B cell (primary cell): ENCODE measurements around the gene APIP.

ENCODE experiments used
- EZH2 ChIP-seq: IDR thresholded peaks from 2 replicates; pipeline ENCODE4 v1.6.1; 2012; ENCODE audit warnings: borderline replicate concordance, low read depth, mild to moderate bottlenecking, moderate library complexity, low read length; ENCODE audit not compliant: insufficient read depth, poor library complexity, severe bottlenecking
- TF ChIP-seq, protein P1 (sequence below): fragments of 200-600 bp; IDR thresholded peaks from one replicate; pipeline ENCODE4 v1.8.0; 2022; ENCODE audit warnings: antibody characterized with exemption, mild to moderate bottlenecking

DNA sequence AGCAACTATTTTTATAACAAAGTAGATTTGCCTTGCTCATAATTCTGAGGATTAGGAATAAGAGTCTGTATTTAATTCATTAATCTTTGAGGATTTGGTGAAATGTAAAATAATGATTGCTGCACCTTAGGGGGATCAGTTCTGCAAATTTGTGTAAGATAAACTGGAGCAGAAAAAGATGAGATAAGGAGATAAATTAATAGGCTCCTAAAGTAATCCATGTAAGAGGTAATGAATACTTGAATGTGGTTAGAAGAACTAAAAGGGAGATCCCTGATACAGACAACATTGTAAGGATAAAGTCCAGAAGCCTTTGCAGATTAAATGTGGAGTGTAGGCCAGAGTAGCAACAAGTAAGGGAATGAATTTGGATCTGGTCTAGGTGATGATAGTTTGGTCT, 45.9 kb upstream of the APIP start:
- TF ChIP-seq, protein P1, sequence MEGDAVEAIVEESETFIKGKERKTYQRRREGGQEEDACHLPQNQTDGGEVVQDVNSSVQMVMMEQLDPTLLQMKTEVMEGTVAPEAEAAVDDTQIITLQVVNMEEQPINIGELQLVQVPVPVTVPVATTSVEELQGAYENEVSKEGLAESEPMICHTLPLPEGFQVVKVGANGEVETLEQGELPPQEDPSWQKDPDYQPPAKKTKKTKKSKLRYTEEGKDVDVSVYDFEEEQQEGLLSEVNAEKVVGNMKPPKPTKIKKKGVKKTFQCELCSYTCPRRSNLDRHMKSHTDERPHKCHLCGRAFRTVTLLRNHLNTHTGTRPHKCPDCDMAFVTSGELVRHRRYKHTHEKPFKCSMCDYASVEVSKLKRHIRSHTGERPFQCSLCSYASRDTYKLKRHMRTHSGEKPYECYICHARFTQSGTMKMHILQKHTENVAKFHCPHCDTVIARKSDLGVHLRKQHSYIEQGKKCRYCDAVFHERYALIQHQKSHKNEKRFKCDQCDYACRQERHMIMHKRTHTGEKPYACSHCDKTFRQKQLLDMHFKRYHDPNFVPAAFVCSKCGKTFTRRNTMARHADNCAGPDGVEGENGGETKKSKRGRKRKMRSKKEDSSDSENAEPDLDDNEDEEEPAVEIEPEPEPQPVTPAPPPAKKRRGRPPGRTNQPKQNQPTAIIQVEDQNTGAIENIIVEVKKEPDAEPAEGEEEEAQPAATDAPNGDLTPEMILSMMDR, result no peak
- TF ChIP-seq EZH2, result no peak
